H9 (cell line): ENCODE measurements around the gene RAD51C. TPM values are rescaled to one million over a fixed set of nuclear protein-coding genes. Genes with fewer than 3 reads are reported as not detected.
"Not testable (repeated sequence)": the region's sequence is repeated elsewhere in the genome, so short reads cannot be mapped to it uniquely, and the experiment has no call there.

Experiments
- DNase-seq: peaks from one replicate; pipeline ENCODE4 v3.0.0-alpha.2; 2017
- H2AFZ ChIP-seq: one replicate; pipeline ENCODE4 v1.6.1; 2013; ENCODE audit warnings: mild to moderate bottlenecking, low read length, control low read depth, moderate library complexity
- H2AK5ac ChIP-seq: 2 replicates; pipeline ENCODE4 v1.6.1; 2013; ENCODE audit warnings: low read length, control low read depth, mixed read lengths; ENCODE audit not compliant: insufficient read length
- H2BK120ac ChIP-seq: one replicate; pipeline ENCODE4 v1.6.1; 2013; ENCODE audit warnings: low read depth, mild to moderate bottlenecking, low read length, control low read depth, inconsistent platforms; ENCODE audit not compliant: poor library complexity, severe bottlenecking
- H2BK12ac ChIP-seq: 2 replicates; pipeline ENCODE4 v1.6.1; 2013; ENCODE audit warnings: low read length, control low read depth, mixed read lengths, low read depth; ENCODE audit not compliant: insufficient read length
- H2BK15ac ChIP-seq: 2 replicates; pipeline ENCODE4 v1.6.1; 2013; ENCODE audit warnings: low read depth, low read length, control low read depth
- H2BK20ac ChIP-seq: one replicate; pipeline ENCODE4 v1.6.1; 2013; ENCODE audit warnings: low read depth, mild to moderate bottlenecking, low read length, control low read depth, inconsistent platforms; ENCODE audit not compliant: poor library complexity, severe bottlenecking
- H2BK5ac ChIP-seq: 2 replicates; pipeline ENCODE4 v1.6.1; 2013; ENCODE audit warnings: low read length, control low read depth, mixed read lengths; ENCODE audit not compliant: insufficient read length
- H3K14ac ChIP-seq: 2 replicates; pipeline ENCODE4 v1.6.1; 2013; ENCODE audit warnings: low read length, control low read depth; ENCODE audit not compliant: insufficient read depth
- H3K18ac ChIP-seq: 2 replicates; pipeline ENCODE4 v1.6.1; 2013; ENCODE audit warnings: low read depth, mild to moderate bottlenecking, mixed read lengths, low read length, control low read depth; ENCODE audit not compliant: insufficient read length
- H3K23ac ChIP-seq: 2 replicates; pipeline ENCODE4 v1.6.1; 2013; ENCODE audit warnings: low read length, control low read depth, mixed read lengths, low read depth; ENCODE audit not compliant: insufficient read length
- H3K23me2 ChIP-seq: 2 replicates; pipeline ENCODE4 v1.6.1; 2013; ENCODE audit warnings: low read depth, mild to moderate bottlenecking, mixed read lengths, low read length, control low read depth; ENCODE audit not compliant: insufficient read length, poor library complexity, severe bottlenecking
- H3K27ac ChIP-seq: 2 replicates; pipeline ENCODE4 v1.5.1; 2013; ENCODE audit warnings: low read length, control low read depth, mixed read lengths, low read depth; ENCODE audit not compliant: insufficient read length
- H3K27me3 ChIP-seq: 2 replicates; pipeline ENCODE4 v1.6.1; 2013; ENCODE audit warnings: low read length, control low read depth, inconsistent platforms; ENCODE audit not compliant: insufficient read depth
- H3K4ac ChIP-seq: 2 replicates; pipeline ENCODE4 v1.6.1; 2013; ENCODE audit warnings: low read depth, mild to moderate bottlenecking, control low read depth, inconsistent platforms, low read length, moderate library complexity
- H3K4me1 ChIP-seq: 2 replicates; pipeline ENCODE4 v1.6.1; 2013; ENCODE audit warnings: low read length, control low read depth, inconsistent platforms; ENCODE audit not compliant: insufficient read depth
- H3K4me2 ChIP-seq: 2 replicates; pipeline ENCODE4 v1.6.1; 2013; ENCODE audit warnings: low read length, control low read depth, mixed read lengths; ENCODE audit not compliant: insufficient read length, insufficient read depth
- H3K56ac ChIP-seq: 2 replicates; pipeline ENCODE4 v1.6.1; 2013; ENCODE audit warnings: low read depth, mild to moderate bottlenecking, mixed read lengths, low read length, control low read depth; ENCODE audit not compliant: insufficient read length
- H3K79me1 ChIP-seq: 2 replicates; pipeline ENCODE4 v1.6.1; 2013; ENCODE audit warnings: low read depth, mild to moderate bottlenecking, moderate library complexity, low read length, control low read depth, inconsistent platforms; ENCODE audit not compliant: insufficient read depth, poor library complexity, severe bottlenecking
- H3K79me2 ChIP-seq: 2 replicates; pipeline ENCODE4 v1.6.1; 2013; ENCODE audit warnings: low read length, control low read depth, inconsistent platforms; ENCODE audit not compliant: insufficient read depth
- H3K9ac ChIP-seq: 2 replicates; pipeline ENCODE4 v1.6.1; 2013; ENCODE audit warnings: low read length, control low read depth, mixed read lengths; ENCODE audit not compliant: insufficient read length; ENCODE audit errors: extremely low read depth
- H3K9me3 ChIP-seq: one replicate; pipeline ENCODE4 v1.6.1; 2013; ENCODE audit warnings: low read depth, low read length, inconsistent platforms; ENCODE audit not compliant: control insufficient read depth
- H3T11ph ChIP-seq: one replicate; pipeline ENCODE4 v1.6.1; 2013; ENCODE audit warnings: mild to moderate bottlenecking, low read length, control low read depth, inconsistent platforms
- H4K20me1 ChIP-seq: one replicate; pipeline ENCODE4 v1.6.1; 2013; ENCODE audit not compliant: control insufficient read depth, insufficient read length, insufficient read depth
- H4K5ac ChIP-seq: 2 replicates; pipeline ENCODE4 v1.6.1; 2013; ENCODE audit warnings: low read depth, mild to moderate bottlenecking, mixed read lengths, low read length, control low read depth; ENCODE audit not compliant: insufficient read length
- H4K8ac ChIP-seq: replicated peaks from 2 replicates; pipeline ENCODE4 v1.6.1; 2013; ENCODE audit warnings: low read length, control low read depth, mixed read lengths, low read depth; ENCODE audit not compliant: insufficient read length
- H4K91ac ChIP-seq: 2 replicates; pipeline ENCODE4 v1.6.1; 2013; ENCODE audit warnings: low read depth, mild to moderate bottlenecking, moderate library complexity, mixed read lengths, low read length, control low read depth; ENCODE audit not compliant: insufficient read length
- H3K27ac Mint-ChIP-seq, 3 experiments: 2 replicates in 2 of 3; 3 replicates in 1 of 3; pipeline ENCODE4 v1.8.0; 2020 to 2021; ENCODE audit warnings: mixed read lengths in 3 of 3, mild to moderate bottlenecking in 1 of 3, moderate library complexity in 1 of 3
- H3K27me3 Mint-ChIP-seq: 2 replicates; pipeline ENCODE4 v1.8.0; 2021; ENCODE audit warnings: low read depth, mild to moderate bottlenecking, moderate library complexity, mixed read lengths
- H3K36me3 Mint-ChIP-seq, 3 experiments: 2 replicates in 2 of 3; 3 replicates in 1 of 3; pipeline ENCODE4 v1.8.0; 2020 to 2021; ENCODE audit warnings: low read depth in 3 of 3, mixed read lengths in 3 of 3; ENCODE audit not compliant: insufficient read depth in 1 of 3
- H3K4me1 Mint-ChIP-seq, 2 experiments: 2 replicates each; pipeline ENCODE4 v1.8.0; 2020; ENCODE audit warnings: mixed read lengths in 2 of 2
- H3K4me3 Mint-ChIP-seq, 2 experiments: 2 replicates in 1 of 2; 3 replicates in 1 of 2; pipeline ENCODE4 v1.8.0; 2020 to 2021; ENCODE audit warnings: mild to moderate bottlenecking in 2 of 2, mixed read lengths in 2 of 2, moderate library complexity in 1 of 2
- H3K9me3 Mint-ChIP-seq, 2 experiments: 2 replicates in 1 of 2; 3 replicates in 1 of 2; pipeline ENCODE4 v1.8.0; 2020; ENCODE audit warnings: mild to moderate bottlenecking in 2 of 2, mixed read lengths in 2 of 2, moderate library complexity in 1 of 2
- CTCF ChIP-seq: fragments of 200-600 bp; sonication (generic); conservative IDR thresholded peaks from 3 replicates; pipeline ENCODE4 v1.8.0; 2021; ENCODE audit warnings: antibody characterized with exemption, mild to moderate bottlenecking
- WGBS: extraction: QIAGEN DNeasy Blood & Tissue Kit; methylation state at CpG from one replicate; pipeline ENCODE4 v1.1.7; 2013; ENCODE audit warnings: missing lambda C conversion rate, low lambda C conversion rate, mixed read lengths; ENCODE audit not compliant: insufficient read length; ENCODE audit errors: extremely low coverage; 5-methylcytosine and 5-hydroxymethylcytosine counted together
- total RNA-seq: library from RNA; stranded (reverse); gene quantifications from 2 replicates; pipeline ENCODE4 v1.2.1, GENCODE V29; 2021

RAD51C gene
- total RNA-seq, 1 experiment from 2014 or later: 11.3 TPM

GRCh38 chr17:58764373-58764772 lies 72.0 kb downstream of the RAD51C start:
- Histone ChIP-seq H3K9me3 (no peaks in the 10 kb centered on the region), H3T11ph (no peak overlapping the region), H3K23ac (no peak overlapping the region), H4K91ac (no peak overlapping the region), H3K14ac (no peak overlapping the region; the same call in 1 of the 2 replicates), H3K18ac (peak overlapping the region; percentile 58), H3K4ac (no peak overlapping the region), H2BK12ac (no peak overlapping the region), H3K4me1 (no peaks in the 10 kb centered on the region), H3K4me2 (no peak overlapping the region), H4K8ac (no peak overlapping the region), H3K79me1 (peaks cover 4% of the 10 kb centered on the region), H3K56ac (no peak overlapping the region), H4K5ac (no peak overlapping the region), H4K20me1 (no peaks in the 10 kb centered on the region), H2BK120ac (no peak overlapping the region), H2AK5ac (no peak overlapping the region), H2BK5ac (no peak overlapping the region), H3K23me2 (no peaks in the 10 kb centered on the region), H2BK20ac (no peak overlapping the region), H3K27me3 (no peaks in the 10 kb centered on the region), H2AFZ (no peak overlapping the region), H2BK15ac (no peak overlapping the region), H3K27ac (no peak overlapping the region), H3K9ac (no peak overlapping the region), H3K79me2 (no peaks in the 10 kb centered on the region)
- no peak overlapping the region for H3K4me3 Mint-ChIP-seq
- no CpG with 5 or more reads among the region's 5 CpGs for WGBS
- no peak for TF ChIP-seq CTCF
- H3K36me3 Mint-ChIP-seq: no peaks in the 10 kb centered on the region
- H3K4me1 Mint-ChIP-seq: no peaks in the 10 kb centered on the region
- no peaks in the 10 kb centered on the region for H3K9me3 Mint-ChIP-seq
- no peaks in the 10 kb centered on the region for H3K27me3 Mint-ChIP-seq
- H3K27ac Mint-ChIP-seq: no peak overlapping the region
- no peak for DNase-seq

GRCh38 chr17:58778482-58778881 lies 86.1 kb downstream of the RAD51C start:
- not testable (repeated sequence) for H2BK12ac ChIP-seq, H4K8ac ChIP-seq, DNase-seq, H3K4me3 Mint-ChIP-seq, H3K4ac ChIP-seq, H2AFZ ChIP-seq, H3K4me2 ChIP-seq, H3K27ac ChIP-seq, H3K14ac ChIP-seq, H3K9me3 Mint-ChIP-seq, H3K27me3 Mint-ChIP-seq, H3K23ac ChIP-seq, H3K9ac ChIP-seq, H2BK5ac ChIP-seq, H3K4me1 ChIP-seq, H3K18ac ChIP-seq, H3K23me2 ChIP-seq, H2BK120ac ChIP-seq, H2BK15ac ChIP-seq, H3K4me1 Mint-ChIP-seq, H2AK5ac ChIP-seq, H3K79me1 ChIP-seq, H3K27ac Mint-ChIP-seq, H3K27me3 ChIP-seq, H3K9me3 ChIP-seq, H3K36me3 Mint-ChIP-seq, H3T11ph ChIP-seq, H4K91ac ChIP-seq, H4K20me1 ChIP-seq, H3K79me2 ChIP-seq, H3K56ac ChIP-seq, H4K5ac ChIP-seq, H2BK20ac ChIP-seq
- no CpG with 5 or more reads among the region's 5 CpGs for WGBS
